Spleen (tissue), 11 donors: ENCODE results near the gene KYNU. TPM values are rescaled to one million over a fixed set of nuclear protein-coding genes. Genes with fewer than 3 reads are reported as not detected.
A peak's percentile ranks its signal among the peaks of the same experiment; 100 is the strongest.

Experiments
- DNase-seq: peaks from one replicate; pipeline ENCODE4 v3.0.0-alpha.2; 2020
- H3K27ac ChIP-seq, 8 donors: fragments of 200-600 bp; sonication (generic) in 7 of 8; 1 replicate in 4 of 8; 2 replicates in 4 of 8; pipeline versions ENCODE4 v1.5.0 to v1.8.0; 2016 to 2021; ENCODE audit warnings: inconsistent platforms in 4 of 8, mild to moderate bottlenecking in 4 of 8, moderate library complexity in 1 of 8
- H3K27me3 ChIP-seq, 7 donors: fragments of 200-600 bp; sonication (generic) in 6 of 7; replicated peaks in 1 of 7; 1 replicate in 4 of 7; 2 replicates in 3 of 7; pipeline versions ENCODE4 v1.5.0 to v1.8.0; 2016 to 2021; ENCODE audit warnings: inconsistent platforms in 3 of 7, mild to moderate bottlenecking in 1 of 7
- H3K36me3 ChIP-seq, 6 donors: fragments of 200-600 bp; sonication (generic) in 5 of 6; 1 replicate in 4 of 6; 2 replicates in 2 of 6; pipeline versions ENCODE4 v1.5.0 to v1.8.0; 2016 to 2021; ENCODE audit warnings: inconsistent platforms in 2 of 6
- H3K4me1 ChIP-seq, 6 donors: fragments of 200-600 bp; sonication (generic) in 5 of 6; 1 replicate in 3 of 6; 2 replicates in 3 of 6; pipeline versions ENCODE4 v1.5.0 to v1.8.0; 2016 to 2021; ENCODE audit warnings: inconsistent platforms in 3 of 6
- H3K4me3 ChIP-seq, 8 donors: fragments of 200-600 bp; sonication (generic) in 7 of 8; 1 replicate in 4 of 8; 2 replicates in 4 of 8; pipeline versions ENCODE4 v1.5.0 to v1.8.0; 2016 to 2021; ENCODE audit warnings: inconsistent platforms in 4 of 8, mild to moderate bottlenecking in 4 of 8, moderate library complexity in 2 of 8
- H3K9me3 ChIP-seq, 8 donors: fragments of 200-600 bp; sonication (generic) in 7 of 8; 1 replicate in 4 of 8; 2 replicates in 4 of 8; pipeline versions ENCODE4 v1.5.0 to v1.8.0; 2016 to 2021; ENCODE audit warnings: inconsistent platforms in 4 of 8
- POLR2A ChIP-seq, 3 donors: fragments of 450-650 bp; IDR thresholded peaks; one replicate each; pipeline ENCODE4 v1.5.1; 2017; ENCODE audit warnings: antibody characterized with exemption in 3 of 3, mild to moderate bottlenecking in 1 of 3
- POLR2AphosphoS5 ChIP-seq, 3 donors: sonication (generic); formaldehyde crosslinking; IDR thresholded peaks; one replicate each; pipeline ENCODE4 v1.5.1; 2017; ENCODE audit warnings: antibody characterized with exemption in 3 of 3
- WGBS, 5 donors: extraction: QIAGEN DNeasy Blood & Tissue Kit in 3 of 5; methylation state at CpG; one replicate each; pipeline versions ENCODE4 v1.1.5 to v1.1.7; 2013 to 2018; 5-methylcytosine and 5-hydroxymethylcytosine counted together
- intact Hi-C: fragments of 100-400 bp; cut with DNase I; formaldehyde crosslinking; loops from one replicate; pipeline ENCODE4 v1.15.0; 2023; ENCODE audit warnings: low total_unique reads
- polyA plus RNA-seq, 3 donors: library from polyadenylated mRNA; stranded (reverse); fragments of 200-250 nt; gene quantifications; one replicate each; pipeline ENCODE4 v1.2.1, GENCODE V29; 2013
- total RNA-seq, 7 donors: library from RNA; depleted of rRNA in 3 of 7; stranded (reverse); fragments of >200 nt in 3 of 7; fragmentation: NEBNext Ultra II Directional in 4 of 7; extraction: Animal tissue kit (Norgen Biotek cat#: 25700) in 4 of 7; gene quantifications; one replicate each; pipeline versions ENCODE4 v1.1.0 to v1.2.1, GENCODE V29; 2016 to 2021
- TF ChIP-seq, protein P1 (sequence below), 11 experiments: fragments of 200-600 bp in 7 of 11; fragments of 450-650 bp in 4 of 11; sonication (generic) in 4 of 11; IDR thresholded peaks in 8 of 11; conservative IDR thresholded peaks in 3 of 11; 1 replicate in 7 of 11; 2 replicates in 4 of 11; pipeline versions ENCODE4 v1.4.0 to v1.8.0; 2016 to 2021; ENCODE audit warnings: antibody characterized with exemption in 11 of 11, inconsistent platforms in 4 of 11, mild to moderate bottlenecking in 1 of 11
- donor health status: healthy with polysubstance abuse.
- donor health status: DM: no; HTN: no; CAD: no; lungs with moderate emphysema.
- donor health status: DM: no; HTN: no; CAD: no.
- donor health status: Bipolar disorder and iron deficiency.
- donor health status: healthy.
- donor health status: DM: no; HTN: no; CAD: no.
- donor health status: DM: yes; HTN: yes; CAD: no.

Gene KYNU
- total and polyA plus RNA-seq, 10 donors, result 11.1 to 38.4 (median 20.8) TPM

DNA sequence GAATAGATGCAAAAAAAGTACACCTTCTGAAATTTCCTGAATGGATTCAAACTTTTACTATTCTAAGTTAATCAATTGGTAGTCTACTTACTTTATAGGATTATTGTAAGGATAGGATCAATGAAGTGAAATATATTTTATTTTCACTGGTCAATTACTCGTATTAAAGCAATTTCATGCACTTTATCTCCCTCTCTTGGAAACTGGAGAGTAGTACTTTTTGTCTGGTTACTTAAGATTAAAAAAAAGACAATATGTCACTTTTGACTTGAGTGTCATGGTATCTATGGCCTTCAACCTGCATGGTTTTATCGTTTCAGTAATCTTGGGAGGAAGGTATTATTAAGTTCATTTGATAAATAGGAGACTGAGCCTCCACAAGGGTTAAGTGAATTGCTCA, 1.0 kb upstream of the KYNU start:
- Histone ChIP-seq H3K4me3 (no peak overlapping the region), H3K4me1 (peaks cover 0 to 68% (median 9%) of the 10 kb centered on the region in 6 donors), H3K27me3 (no peaks in the 10 kb centered on the region), H3K36me3 (no peaks in the 10 kb centered on the region), H3K27ac (peak overlapping the region in 2 of 8 donors; percentile 75 to 85), H3K9me3 (no peaks in the 10 kb centered on the region)
- no peak for TF ChIP-seq POLR2A (IDR thresholded peaks at IDR 0.05)
- TF ChIP-seq, protein P1, sequence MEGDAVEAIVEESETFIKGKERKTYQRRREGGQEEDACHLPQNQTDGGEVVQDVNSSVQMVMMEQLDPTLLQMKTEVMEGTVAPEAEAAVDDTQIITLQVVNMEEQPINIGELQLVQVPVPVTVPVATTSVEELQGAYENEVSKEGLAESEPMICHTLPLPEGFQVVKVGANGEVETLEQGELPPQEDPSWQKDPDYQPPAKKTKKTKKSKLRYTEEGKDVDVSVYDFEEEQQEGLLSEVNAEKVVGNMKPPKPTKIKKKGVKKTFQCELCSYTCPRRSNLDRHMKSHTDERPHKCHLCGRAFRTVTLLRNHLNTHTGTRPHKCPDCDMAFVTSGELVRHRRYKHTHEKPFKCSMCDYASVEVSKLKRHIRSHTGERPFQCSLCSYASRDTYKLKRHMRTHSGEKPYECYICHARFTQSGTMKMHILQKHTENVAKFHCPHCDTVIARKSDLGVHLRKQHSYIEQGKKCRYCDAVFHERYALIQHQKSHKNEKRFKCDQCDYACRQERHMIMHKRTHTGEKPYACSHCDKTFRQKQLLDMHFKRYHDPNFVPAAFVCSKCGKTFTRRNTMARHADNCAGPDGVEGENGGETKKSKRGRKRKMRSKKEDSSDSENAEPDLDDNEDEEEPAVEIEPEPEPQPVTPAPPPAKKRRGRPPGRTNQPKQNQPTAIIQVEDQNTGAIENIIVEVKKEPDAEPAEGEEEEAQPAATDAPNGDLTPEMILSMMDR (IDR thresholded peaks at IDR 0.05 in 8 of 11, conservative IDR thresholded peaks at IDR 0.05 in 3 of 11), result no peak
- no peak for TF ChIP-seq POLR2AphosphoS5 (IDR thresholded peaks at IDR 0.05)
- intact Hi-C loops, result no loop called here
- 54 to 71% (median 65%) methylated on average over 2 of the region's 2 CpGs for WGBS, 5 donors
- DNase-seq, result no peak

DNA sequence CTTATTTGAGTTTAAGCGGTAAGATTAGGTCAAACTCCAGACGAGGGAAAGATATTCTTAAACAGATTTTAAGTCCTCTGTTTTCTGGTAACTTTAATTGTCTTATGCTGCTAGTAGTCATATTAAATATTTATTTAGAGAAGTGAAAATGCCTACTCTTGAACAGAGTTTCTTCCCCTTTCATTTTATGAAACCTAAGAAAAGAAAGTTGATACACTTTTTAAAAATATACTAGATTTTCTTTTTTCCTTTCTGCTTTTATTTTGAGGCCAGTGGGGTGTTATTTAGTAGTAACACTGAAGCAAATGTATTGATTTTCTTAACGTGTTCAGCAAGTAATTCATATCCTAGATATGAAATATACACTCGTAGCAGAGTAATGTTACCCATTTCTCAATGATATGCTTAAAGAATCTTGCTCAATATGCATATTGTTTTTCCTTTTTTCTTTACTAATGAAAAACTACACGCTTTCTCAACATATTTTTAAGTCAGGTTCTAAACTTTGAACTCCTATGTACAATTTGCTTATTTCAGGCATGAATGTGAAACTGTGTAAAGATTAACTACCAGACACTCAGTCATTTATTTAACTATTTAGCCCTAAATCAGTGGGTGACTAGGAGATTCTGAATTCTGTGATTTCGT, 691 bp downstream of the KYNU start:
- H3K4me3 ChIP-seq, result peak overlapping the region in 6 of 8 donors; percentile 4 to 56 (median 18)
- TF ChIP-seq, protein P1 (IDR thresholded peaks at IDR 0.05 in 8 of 11, conservative IDR thresholded peaks at IDR 0.05 in 3 of 11), result no peak
- no peak for TF ChIP-seq POLR2AphosphoS5 (IDR thresholded peaks at IDR 0.05)
- TF ChIP-seq POLR2A (IDR thresholded peaks at IDR 0.05), result no peak
- peak overlapping the region; percentile 24 to 85 (median 68) for H3K27ac ChIP-seq
- intact Hi-C loops, result no loop called here
- no peaks in the 10 kb centered on the region for H3K9me3 ChIP-seq
- H3K36me3 ChIP-seq, result peaks cover 0 to 3% (median 0%) of the 10 kb centered on the region in 6 donors
- H3K27me3 ChIP-seq, result no peaks in the 10 kb centered on the region
- 47 to 60% (median 49%) methylated on average over 6 of the region's 6 CpGs for WGBS, 5 donors
- peaks cover 0 to 56% (median 9%) of the 10 kb centered on the region in 6 donors for H3K4me1 ChIP-seq
- DNase-seq, result no peak

DNA sequence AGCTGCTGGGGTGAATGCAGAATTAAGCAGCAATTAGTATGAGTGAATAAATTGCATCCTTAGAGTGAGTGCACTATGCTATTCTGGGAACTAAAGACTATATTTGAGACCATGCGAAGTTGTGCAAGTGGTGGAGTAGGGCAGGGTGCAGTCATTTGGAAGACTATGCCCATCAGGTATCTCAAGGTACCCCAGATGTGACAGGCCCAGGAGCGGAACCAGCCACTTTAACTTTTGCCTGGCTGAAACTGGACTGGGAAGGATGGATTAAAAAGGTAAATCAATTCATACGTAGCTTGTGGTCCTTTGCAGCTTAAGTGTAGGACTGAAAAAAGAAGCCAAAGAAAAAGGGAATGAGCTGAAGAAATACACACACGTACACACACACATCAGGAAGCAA, 1.7 kb downstream of the KYNU start:
- Histone ChIP-seq H3K9me3 (no peaks in the 10 kb centered on the region), H3K27ac (no peak overlapping the region), H3K4me3 (peak overlapping the region in 6 of 8 donors; percentile 4 to 56 (median 18)), H3K36me3 (peaks cover 0 to 3% (median 0%) of the 10 kb centered on the region in 6 donors), H3K27me3 (no peaks in the 10 kb centered on the region), H3K4me1 (peaks cover 0 to 49% (median 5%) of the 10 kb centered on the region in 6 donors)
- TF ChIP-seq POLR2AphosphoS5 (IDR thresholded peaks at IDR 0.05), result no peak
- TF ChIP-seq, protein P1 (IDR thresholded peaks at IDR 0.05 in 8 of 11, conservative IDR thresholded peaks at IDR 0.05 in 3 of 11), result no peak
- TF ChIP-seq POLR2A (IDR thresholded peaks at IDR 0.05), result no peak
- DNase-seq, result no peak
- WGBS, 5 donors, result 76 to 87% (median 82%) methylated on average over 4 of the region's 4 CpGs
- intact Hi-C loops, result no loop called here

DNA sequence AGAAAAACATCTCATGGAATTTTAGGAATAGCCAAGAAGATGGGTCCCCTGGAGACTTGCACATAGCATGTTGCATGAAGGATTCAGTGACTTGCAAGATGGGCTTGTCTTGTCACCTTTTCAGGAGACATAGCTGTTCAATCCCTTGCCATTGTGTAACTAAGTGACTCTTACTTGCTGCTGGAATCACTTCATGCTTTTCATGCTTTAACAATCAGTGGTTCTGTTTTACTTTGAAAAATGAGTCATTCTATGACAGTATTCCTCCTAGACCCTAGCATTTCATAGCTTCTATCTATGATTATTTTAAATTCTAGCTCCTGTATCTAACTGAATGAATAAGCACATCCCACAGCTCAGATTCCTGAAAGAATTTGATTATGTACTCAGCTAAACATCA, 2.8 kb downstream of the KYNU start:
- TF ChIP-seq POLR2A (IDR thresholded peaks at IDR 0.05) (no peak), POLR2AphosphoS5 (IDR thresholded peaks at IDR 0.05) (no peak)
- TF ChIP-seq, protein P1 (IDR thresholded peaks at IDR 0.05 in 8 of 11, conservative IDR thresholded peaks at IDR 0.05 in 3 of 11), result no peak
- Histone ChIP-seq H3K27ac (no peak overlapping the region), H3K9me3 (no peaks in the 10 kb centered on the region), H3K36me3 (peaks cover 0 to 5% (median 0%) of the 10 kb centered on the region in 6 donors), H3K27me3 (no peaks in the 10 kb centered on the region), H3K4me1 (peaks cover 0 to 39% (median 4%) of the 10 kb centered on the region in 6 donors), H3K4me3 (peak overlapping the region in 1 of 8 donors; percentile 56)
- intact Hi-C loops, result no loop called here
- no peak for DNase-seq
